ENCODE data around the gene ZNF860.
A peak's percentile ranks its signal among the peaks of the same experiment; 100 is the strongest.
"Not testable (repeated sequence)": the region's sequence is repeated elsewhere in the genome, so short reads cannot be mapped to it uniquely, and the experiment has no call there.

Gene ZNF860

DNA sequence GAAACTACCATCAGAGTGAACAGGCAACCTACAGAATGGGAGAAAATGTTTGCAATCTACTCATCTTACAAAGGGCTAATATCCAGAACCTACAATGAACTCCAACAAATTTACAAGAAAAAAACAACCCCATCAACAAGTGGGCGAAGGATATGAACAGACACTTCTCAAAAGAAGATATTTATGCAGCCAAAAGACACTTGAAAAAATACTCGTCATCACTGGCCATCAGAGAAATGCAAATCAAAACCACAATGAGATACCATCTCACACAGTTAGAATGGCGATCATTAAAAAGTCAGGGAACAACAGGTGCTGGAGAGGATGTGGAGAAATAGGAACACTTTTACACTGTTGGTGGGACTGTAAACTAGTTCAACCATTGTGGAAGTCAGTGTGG is 34.1 kb downstream of the ZNF860 start:
- H3K27me3 ChIP-seq (ENCODE audit: insufficient read depth, low read length); H2AFZ ChIP-seq (ENCODE audit: low read length, unreplicated experiment); H3K27ac ChIP-seq (ENCODE audit: low read depth, low read length); H3K79me2 ChIP-seq (ENCODE audit: control insufficient read depth, insufficient read depth, low read length, unreplicated experiment); H3K4me3 ChIP-seq (ENCODE audit: low read depth, low read length); H3K4me1 ChIP-seq (ENCODE audit: control insufficient read depth, insufficient read depth, low read length, unreplicated experiment); H3K36me3 ChIP-seq (ENCODE audit: insufficient read depth, low read length): not testable (repeated sequence)

- Histone ChIP-seq H3K4me1 (ENCODE audit: control insufficient read depth, insufficient read depth, low read length, unreplicated experiment) (no peaks in the 10 kb centered on the region), H3K4me3 (ENCODE audit: low read depth, low read length) (no peak overlapping the region), H3K27ac (ENCODE audit: low read depth, low read length) (no peak overlapping the region), H3K36me3 (ENCODE audit: insufficient read depth, low read length) (no peaks in the 10 kb centered on the region), H3K79me2 (ENCODE audit: control insufficient read depth, insufficient read depth, low read length, unreplicated experiment) (no peaks in the 10 kb centered on the region), H2AFZ (ENCODE audit: low read length, unreplicated experiment) (no peak overlapping the region), H3K27me3 (ENCODE audit: insufficient read depth, low read length) (no peaks in the 10 kb centered on the region)
These were observed 35.7 kb downstream of the ZNF860 start for GRCh38 chr3:32017286-32017685.

DNA sequence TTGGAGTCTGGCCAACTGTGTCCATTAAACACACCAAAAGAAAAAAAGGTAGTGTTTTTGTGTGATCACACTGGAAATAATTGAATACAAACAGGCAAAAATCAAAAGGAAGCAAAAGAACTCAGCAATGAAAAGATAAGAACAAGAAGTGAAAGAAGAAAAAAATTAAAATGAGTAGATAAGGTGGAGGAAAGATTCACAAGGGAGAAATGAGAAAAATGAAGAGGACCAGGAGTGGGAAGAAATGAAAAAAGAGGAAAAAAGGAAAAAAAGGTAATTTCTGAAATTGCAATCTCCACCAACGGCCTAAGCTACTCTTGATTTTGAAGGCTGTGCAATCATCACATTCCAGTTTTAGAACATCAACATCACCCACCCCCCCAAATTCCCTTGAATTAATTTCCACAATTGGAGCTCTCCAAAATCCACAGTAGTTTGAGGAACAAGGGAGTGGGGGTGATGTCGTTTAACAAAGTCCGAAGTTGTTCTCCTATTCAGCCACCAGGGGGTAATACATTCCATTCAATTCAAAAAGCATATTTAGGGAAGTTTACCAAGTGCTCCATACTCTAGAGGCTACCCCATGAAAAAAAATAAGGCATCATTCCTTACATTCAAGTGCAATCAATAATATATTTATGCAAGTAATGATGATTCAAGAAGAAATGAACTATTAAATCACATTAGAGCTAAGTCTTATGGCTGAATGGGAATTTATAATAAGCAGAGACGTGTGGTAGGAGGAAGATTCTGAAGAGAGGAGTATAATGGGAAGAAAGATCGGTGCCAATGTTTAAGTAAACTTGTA is 37.4 kb downstream of the ZNF860 start:
- H3K79me2 ChIP-seq (ENCODE audit: control insufficient read depth, insufficient read depth, low read length, unreplicated experiment): no peaks in the 10 kb centered on the region
- no peak overlapping the region for H3K27ac ChIP-seq (ENCODE audit: low read depth, low read length)

DNA sequence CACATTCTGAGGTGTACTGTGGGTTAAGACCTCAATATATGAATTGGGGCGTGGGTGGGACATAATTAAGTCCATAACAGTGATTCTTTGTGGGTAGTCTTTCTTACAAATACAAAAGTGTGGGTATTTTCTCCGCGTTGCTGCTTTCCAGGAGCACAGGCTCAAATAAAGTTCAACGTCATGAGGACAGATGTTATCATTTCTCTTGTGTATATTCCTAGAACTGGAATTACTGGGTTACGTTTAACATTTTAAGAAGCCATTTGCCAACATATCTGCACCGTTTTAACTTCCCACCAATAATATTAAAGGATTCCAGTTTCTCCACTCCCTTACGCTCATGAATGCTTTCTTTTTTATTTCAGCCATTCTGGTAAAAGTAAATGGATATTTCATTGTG is 39.6 kb downstream of the ZNF860 start:
- Histone ChIP-seq H2AFZ (ENCODE audit: low read length, unreplicated experiment) (no peak overlapping the region), H3K27ac (ENCODE audit: low read depth, low read length) (no peak overlapping the region), H3K36me3 (ENCODE audit: insufficient read depth, low read length) (no peaks in the 10 kb centered on the region), H3K4me1 (ENCODE audit: control insufficient read depth, insufficient read depth, low read length, unreplicated experiment) (no peaks in the 10 kb centered on the region), H3K4me3 (ENCODE audit: low read depth, low read length) (no peak overlapping the region), H3K79me2 (ENCODE audit: control insufficient read depth, insufficient read depth, low read length, unreplicated experiment) (no peaks in the 10 kb centered on the region), H3K27me3 (ENCODE audit: insufficient read depth, low read length) (no peaks in the 10 kb centered on the region)

More for the DNA sequence above, 37.4 kb downstream of the ZNF860 start:
- Histone ChIP-seq H3K27me3 (ENCODE audit: insufficient read depth, low read length) (no peaks in the 10 kb centered on the region), H3K36me3 (ENCODE audit: insufficient read depth, low read length) (no peaks in the 10 kb centered on the region), H3K4me1 (ENCODE audit: control insufficient read depth, insufficient read depth, low read length, unreplicated experiment) (no peaks in the 10 kb centered on the region), H2AFZ (ENCODE audit: low read length, unreplicated experiment) (no peak overlapping the region), H3K4me3 (ENCODE audit: low read depth, low read length) (no peak overlapping the region)

- Histone ChIP-seq H3K36me3 (ENCODE audit: insufficient read depth, low read length) (no peaks in the 10 kb centered on the region), H3K4me3 (ENCODE audit: low read depth, low read length) (no peak overlapping the region), H3K79me2 (ENCODE audit: control insufficient read depth, insufficient read depth, low read length, unreplicated experiment) (no peaks in the 10 kb centered on the region), H3K27me3 (ENCODE audit: insufficient read depth, low read length) (no peaks in the 10 kb centered on the region), H3K27ac (ENCODE audit: low read depth, low read length) (no peak overlapping the region), H2AFZ (ENCODE audit: low read length, unreplicated experiment) (no peak overlapping the region), H3K4me1 (ENCODE audit: control insufficient read depth, insufficient read depth, low read length, unreplicated experiment) (no peaks in the 10 kb centered on the region)
These were observed 40.2 kb downstream of the ZNF860 start for GRCh38 chr3:32021748-32022147.

- H3K36me3 ChIP-seq (ENCODE audit: insufficient read depth, low read length): no peaks in the 10 kb centered on the region
- H3K27ac ChIP-seq (ENCODE audit: low read depth, low read length): no peak overlapping the region
- H3K79me2 ChIP-seq (ENCODE audit: control insufficient read depth, insufficient read depth, low read length, unreplicated experiment): no peaks in the 10 kb centered on the region
- no peak overlapping the region for H2AFZ ChIP-seq (ENCODE audit: low read length, unreplicated experiment)
- no peak overlapping the region for H3K4me3 ChIP-seq (ENCODE audit: low read depth, low read length)
- no peaks in the 10 kb centered on the region for H3K4me1 ChIP-seq (ENCODE audit: control insufficient read depth, insufficient read depth, low read length, unreplicated experiment)
- no peaks in the 10 kb centered on the region for H3K27me3 ChIP-seq (ENCODE audit: insufficient read depth, low read length)
These were observed 41.4 kb downstream of the ZNF860 start for GRCh38 chr3:32022947-32023346.

GRCh38 chr3:32026593-32026992 is 45.0 kb downstream of the ZNF860 start:
- Histone ChIP-seq H3K4me1 (ENCODE audit: control insufficient read depth, insufficient read depth, low read length, unreplicated experiment) (no peaks in the 10 kb centered on the region), H3K4me3 (ENCODE audit: low read depth, low read length) (no peak overlapping the region), H2AFZ (ENCODE audit: low read length, unreplicated experiment) (no peak overlapping the region), H3K79me2 (ENCODE audit: control insufficient read depth, insufficient read depth, low read length, unreplicated experiment) (no peaks in the 10 kb centered on the region), H3K36me3 (ENCODE audit: insufficient read depth, low read length) (no peaks in the 10 kb centered on the region), H3K27me3 (ENCODE audit: insufficient read depth, low read length) (peaks cover 4% of the 10 kb centered on the region; the same call in 1 of the 2 replicates), H3K27ac (ENCODE audit: low read depth, low read length) (no peak overlapping the region)

DNA sequence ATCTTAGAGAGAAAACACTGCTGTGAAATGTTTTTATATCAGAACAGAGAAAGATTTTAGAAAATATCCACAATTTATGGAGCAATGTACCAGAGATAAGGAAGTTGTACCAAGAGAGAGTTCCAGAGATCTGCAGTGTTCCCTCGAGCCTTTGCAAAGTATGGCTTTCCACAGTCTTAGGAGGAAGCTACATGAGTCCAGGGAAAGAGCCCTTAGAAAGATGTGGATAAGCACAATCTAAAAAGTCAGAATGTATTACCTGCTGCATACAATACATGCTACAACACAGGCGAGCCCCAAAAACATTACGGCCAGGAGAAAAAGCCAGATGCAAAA is 56.4 kb downstream of the ZNF860 start:
- no peaks in the 10 kb centered on the region for H3K27me3 ChIP-seq (ENCODE audit: insufficient read depth, low read length)
- H3K27ac ChIP-seq (ENCODE audit: low read depth, low read length): no peak overlapping the region
- peaks cover 10% of the 10 kb centered on the region for H3K4me1 ChIP-seq (ENCODE audit: control insufficient read depth, insufficient read depth, low read length, unreplicated experiment)
- H2AFZ ChIP-seq (ENCODE audit: low read length, unreplicated experiment): peak overlapping the region; percentile 73
- H3K36me3 ChIP-seq (ENCODE audit: insufficient read depth, low read length): no peaks in the 10 kb centered on the region
- H3K79me2 ChIP-seq (ENCODE audit: control insufficient read depth, insufficient read depth, low read length, unreplicated experiment): no peaks in the 10 kb centered on the region
- no peak overlapping the region for H3K4me3 ChIP-seq (ENCODE audit: low read depth, low read length)

- H3K4me3 ChIP-seq (ENCODE audit: low read depth, low read length): no peak overlapping the region
- H3K27me3 ChIP-seq (ENCODE audit: insufficient read depth, low read length): no peaks in the 10 kb centered on the region
- no peaks in the 10 kb centered on the region for H3K36me3 ChIP-seq (ENCODE audit: insufficient read depth, low read length)
- no peak overlapping the region for H2AFZ ChIP-seq (ENCODE audit: low read length, unreplicated experiment)
- H3K4me1 ChIP-seq (ENCODE audit: control insufficient read depth, insufficient read depth, low read length, unreplicated experiment): peaks cover 24% of the 10 kb centered on the region
- H3K27ac ChIP-seq (ENCODE audit: low read depth, low read length): no peak overlapping the region
- no peaks in the 10 kb centered on the region for H3K79me2 ChIP-seq (ENCODE audit: control insufficient read depth, insufficient read depth, low read length, unreplicated experiment)
These were observed 59.8 kb downstream of the ZNF860 start for GRCh38 chr3:32041316-32041715.

All from ACC112 (cell line).